Stimulated activated naive CD4-positive, alpha-beta T cell treated with Interleukin-2 at 50 U/mL for 16 hours (primary cell): Measurements from ENCODE around the gene PKP4.

Source experiments
- DNase-seq: peaks from one replicate; lab custom pipeline; 2025; lab: John Stamatoyannopoulos, UW

Gene PKP4

GRCh38 chr2:158586491-158586890 is 129.7 kb downstream of the PKP4 start:
- DNase-seq = no peak

- no peak for DNase-seq
These were observed 132.6 kb downstream of the PKP4 start for GRCh38 chr2:158589303-158589702.

GRCh38 chr2:158598862-158599517 is 142.2 kb downstream of the PKP4 start:
- DNase-seq = no peak

GRCh38 chr2:158599609-158600008 is 142.9 kb downstream of the PKP4 start:
- no peak for DNase-seq

- DNase-seq = no peak
These were observed 143.5 kb downstream of the PKP4 start for GRCh38 chr2:158600155-158600802.

GRCh38 chr2:158602027-158602426 is 145.3 kb downstream of the PKP4 start:
- no peak for DNase-seq

GRCh38 chr2:158603205-158603604 is 146.5 kb downstream of the PKP4 start:
- no peak for DNase-seq

GRCh38 chr2:158603986-158604385 is 147.2 kb downstream of the PKP4 start:
- DNase-seq = no peak

GRCh38 chr2:158610059-158610458 is 153.3 kb downstream of the PKP4 start:
- no peak for DNase-seq

GRCh38 chr2:158616480-158617000 is 159.8 kb downstream of the PKP4 start:
- no peak for DNase-seq

- no peak for DNase-seq
These were observed 162.2 kb downstream of the PKP4 start for GRCh38 chr2:158618891-158619490.

GRCh38 chr2:158619496-158619895 is 162.7 kb downstream of the PKP4 start:
- no peak for DNase-seq

GRCh38 chr2:158620656-158621055 is 163.9 kb downstream of the PKP4 start:
- DNase-seq = no peak

- no peak for DNase-seq
These were observed 167.4 kb downstream of the PKP4 start for GRCh38 chr2:158624071-158624667.

GRCh38 chr2:158624961-158625360 is 168.2 kb downstream of the PKP4 start:
- no peak for DNase-seq

GRCh38 chr2:158629116-158629515 is 172.4 kb downstream of the PKP4 start:
- DNase-seq = no peak

- DNase-seq = no peak
These were observed 176.5 kb downstream of the PKP4 start for GRCh38 chr2:158633261-158633660.

GRCh38 chr2:158634627-158635026 is 177.9 kb downstream of the PKP4 start:
- DNase-seq = no peak

GRCh38 chr2:158635961-158636601 is 179.3 kb downstream of the PKP4 start:
- DNase-seq = no peak

GRCh38 chr2:158637357-158637756 is 180.6 kb downstream of the PKP4 start:
- no peak for DNase-seq

GRCh38 chr2:158644139-158644538 is 187.4 kb downstream of the PKP4 start:
- no peak for DNase-seq

GRCh38 chr2:158645299-158645698 is 188.5 kb downstream of the PKP4 start:
- no peak for DNase-seq
